ENCODE measurements around the gene RIC8A. TPM values are rescaled to one million over a fixed set of nuclear protein-coding genes. Genes with fewer than 3 reads are reported as not detected.

Gene RIC8A
- total and polyA plus RNA-seq, 9 of the 15 experiments (the other 6 are each of a cell fraction or from before 2014, with no cell fraction given): 10.7 to 108 (median 72.1) TPM

GRCh38 chr11:250740-251299, 43.3 kb downstream of the RIC8A start (continued):
- no peak for TF ChIP-seq CUX1 (CRISPR knock-in tag; IDR thresholded peaks at IDR 0.05)
- no peak for TF ChIP-seq ZFP30 (CRISPR knock-in tag; IDR thresholded peaks at IDR 0.05; ENCODE audit: borderline replicate concordance)
- TF ChIP-seq MLLT1 (IDR thresholded peaks at IDR 0.05): no peak
- no peak for TF ChIP-seq MECOM (CRISPR knock-in tag; IDR thresholded peaks at IDR 0.05)
- no peak for TF ChIP-seq HDAC6 (IDR thresholded peaks at IDR 0.05; ENCODE audit: low read depth, low read length)
- TF ChIP-seq HDAC3 (IDR thresholded peaks at IDR 0.05; ENCODE audit: borderline replicate concordance, partially characterized antibody): no peak
- no peak for TF ChIP-seq GTF2A2 (tag; IDR thresholded peaks at IDR 0.05)
- no peak for TF ChIP-seq RERE (CRISPR knock-in tag; IDR thresholded peaks at IDR 0.05; ENCODE audit: borderline replicate concordance)
- no peak for TF ChIP-seq CHD2 (IDR thresholded peaks at IDR 0.05; ENCODE audit: low read depth, low read length)
- TF ChIP-seq CBX1 (IDR thresholded peaks at IDR 0.05; ENCODE audit: low read depth): no peak
- TF ChIP-seq SFPQ (IDR thresholded peaks at IDR 0.05; ENCODE audit: low read depth, low read length): no peak
- TF ChIP-seq SNAPC5 (CRISPR knock-in tag; IDR thresholded peaks at IDR 0.05): no peak
